Measurements from ENCODE around the gene ZNF488.

ZNF488 gene

DNA sequence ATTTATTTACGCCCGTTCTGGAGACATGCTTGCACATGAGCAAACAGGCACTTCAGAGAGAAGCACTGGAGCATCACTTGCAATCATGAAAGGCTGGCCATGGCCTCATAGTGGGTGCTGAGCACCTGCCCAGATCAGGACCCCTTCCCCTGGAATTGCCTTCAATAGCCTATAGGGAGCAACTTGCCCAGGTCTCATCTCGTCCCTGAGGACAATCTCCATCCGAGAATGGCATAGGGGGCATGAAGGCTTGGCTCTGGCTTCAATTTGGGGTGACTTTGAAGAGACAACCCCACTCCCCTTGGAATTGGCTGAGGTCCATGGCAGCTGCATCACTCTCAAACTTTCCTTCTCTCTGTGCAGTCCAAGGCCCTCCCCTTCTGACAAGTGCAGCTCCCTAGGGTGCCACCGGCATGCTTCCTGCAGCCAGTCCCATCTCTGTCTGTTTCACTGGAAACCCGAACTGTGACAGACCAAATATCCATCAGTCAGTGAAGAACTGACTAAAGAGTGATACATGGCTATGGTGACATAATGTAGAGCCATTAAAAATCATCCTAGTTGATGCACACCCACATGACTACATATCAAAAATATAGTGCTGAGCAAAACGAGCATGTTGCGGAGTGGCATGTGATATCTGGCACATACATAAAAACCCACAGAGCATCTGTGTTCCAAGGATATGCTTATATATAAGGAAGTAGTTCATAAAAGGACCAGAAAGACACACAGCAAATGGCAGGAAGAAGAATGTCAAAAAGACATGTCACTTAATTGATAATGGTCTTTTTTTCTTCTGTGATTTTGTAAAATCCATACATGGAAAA is 49.4 kb downstream of the ZNF488 start:
- no peaks in the 10 kb centered on the region for H3K9me3 Mint-ChIP-seq
- H3K4me1 Mint-ChIP-seq (ENCODE audit: low read depth) = peaks cover 2% of the 10 kb centered on the region
- H3K27me3 Mint-ChIP-seq = peaks cover 5% of the 10 kb centered on the region
- no peaks in the 10 kb centered on the region for H3K36me3 Mint-ChIP-seq (ENCODE audit: low read depth)
- H3K4me3 Mint-ChIP-seq = no peak overlapping the region
- no peak overlapping the region for H3K27ac Mint-ChIP-seq
- intact Hi-C loops (cut with micrococcal nuclease) = no loop called here

DNA sequence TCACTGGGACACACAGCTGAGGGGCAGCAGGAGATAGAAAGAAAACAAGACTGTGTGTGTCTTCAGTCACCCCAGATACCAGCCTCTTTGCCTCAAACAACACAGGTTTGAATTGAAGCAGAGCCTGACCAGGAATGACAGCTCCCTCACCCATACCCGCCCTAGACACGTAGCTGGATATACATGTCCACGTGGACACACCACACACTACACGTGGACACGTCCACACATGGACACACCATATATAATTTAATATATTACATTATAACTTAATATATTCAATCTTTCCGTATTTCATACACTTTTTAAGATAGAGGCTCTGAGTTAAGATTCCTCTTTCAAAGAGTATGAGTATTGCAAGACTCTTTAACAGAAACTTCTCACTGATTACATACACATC is 50.6 kb downstream of the ZNF488 start:
- no peaks in the 10 kb centered on the region for H3K4me1 Mint-ChIP-seq (ENCODE audit: low read depth)
- no peaks in the 10 kb centered on the region for H3K36me3 Mint-ChIP-seq (ENCODE audit: low read depth)
- H3K27ac Mint-ChIP-seq = no peak overlapping the region
- no peak overlapping the region for H3K4me3 Mint-ChIP-seq
- peaks cover 4% of the 10 kb centered on the region for H3K9me3 Mint-ChIP-seq
- intact Hi-C loops (cut with micrococcal nuclease) = no loop called here
- peaks cover 2% of the 10 kb centered on the region for H3K27me3 Mint-ChIP-seq

DNA sequence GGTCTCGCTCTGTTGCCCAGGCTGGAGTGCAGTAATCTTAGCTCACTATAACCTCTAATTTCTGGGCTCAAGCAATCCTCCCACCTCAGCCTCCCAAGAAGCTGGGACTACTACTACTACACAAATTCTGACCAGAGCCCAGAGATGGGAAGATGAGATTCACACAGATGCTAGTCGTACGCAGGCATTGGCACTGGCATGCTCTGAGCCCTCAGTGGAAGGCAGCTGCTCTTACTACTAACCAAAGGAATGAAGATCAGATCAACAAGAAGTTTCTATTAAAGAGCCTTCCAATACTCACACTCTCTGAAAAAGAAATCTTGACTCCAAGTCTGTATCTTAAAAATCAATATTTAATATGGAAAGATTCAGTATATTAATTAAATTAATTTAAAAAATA is 51.1 kb downstream of the ZNF488 start:
- peaks cover 9% of the 10 kb centered on the region for H3K9me3 Mint-ChIP-seq
- H3K27me3 Mint-ChIP-seq = peaks cover 2% of the 10 kb centered on the region
- no peak overlapping the region for H3K4me3 Mint-ChIP-seq
- no peaks in the 10 kb centered on the region for H3K4me1 Mint-ChIP-seq (ENCODE audit: low read depth)
- no peak overlapping the region for H3K27ac Mint-ChIP-seq
- no peaks in the 10 kb centered on the region for H3K36me3 Mint-ChIP-seq (ENCODE audit: low read depth)
- intact Hi-C loops (cut with micrococcal nuclease) = no loop called here

- Mint-ChIP-seq H3K9me3 (peaks cover 12% of the 10 kb centered on the region), H3K36me3 (ENCODE audit: low read depth) (no peaks in the 10 kb centered on the region), H3K4me3 (no peak overlapping the region), H3K27me3 (peaks cover 2% of the 10 kb centered on the region), H3K27ac (no peak overlapping the region), H3K4me1 (ENCODE audit: low read depth) (no peaks in the 10 kb centered on the region)
- intact Hi-C loops (cut with micrococcal nuclease) = no loop called here
Observed at GRCh38 chr10:47332371-47332770, 51.7 kb downstream of the ZNF488 start.

DNA sequence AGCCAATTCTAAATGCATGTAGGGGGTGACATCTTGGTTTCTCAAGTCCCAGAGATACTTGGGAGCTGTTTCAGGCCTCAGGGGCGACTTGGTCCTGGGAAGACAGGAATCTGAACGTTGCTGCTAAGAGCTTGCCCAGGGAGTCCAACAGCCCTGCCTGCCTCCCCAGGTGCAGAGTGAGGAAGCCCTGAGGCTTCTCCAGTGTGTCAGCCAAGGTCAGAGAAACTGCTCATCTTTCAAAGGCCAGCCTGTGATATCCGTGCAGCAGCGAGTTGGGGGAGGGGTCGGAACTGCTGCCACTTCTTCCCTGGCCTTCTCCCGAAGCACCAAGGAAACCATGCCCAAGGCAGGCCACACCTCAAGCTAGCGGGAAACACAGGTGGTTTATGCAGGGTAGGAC is 52.1 kb downstream of the ZNF488 start:
- peaks cover 12% of the 10 kb centered on the region for H3K9me3 Mint-ChIP-seq
- intact Hi-C loops (cut with micrococcal nuclease) = no loop called here

GRCh38 chr10:47331491-47331890 is 52.6 kb downstream of the ZNF488 start:
- peaks cover 12% of the 10 kb centered on the region for H3K9me3 Mint-ChIP-seq
- no peaks in the 10 kb centered on the region for H3K4me1 Mint-ChIP-seq (ENCODE audit: low read depth)
- intact Hi-C loops (cut with micrococcal nuclease) = no loop called here
- H3K36me3 Mint-ChIP-seq (ENCODE audit: low read depth) = no peaks in the 10 kb centered on the region
- H3K27ac Mint-ChIP-seq = no peak overlapping the region
- H3K4me3 Mint-ChIP-seq = no peak overlapping the region
- H3K27me3 Mint-ChIP-seq = peaks cover 2% of the 10 kb centered on the region

More for the DNA sequence above, 52.1 kb downstream of the ZNF488 start:
- H3K27me3 Mint-ChIP-seq = peaks cover 2% of the 10 kb centered on the region
- H3K36me3 Mint-ChIP-seq (ENCODE audit: low read depth) = no peaks in the 10 kb centered on the region
- no peak overlapping the region for H3K27ac Mint-ChIP-seq
- no peaks in the 10 kb centered on the region for H3K4me1 Mint-ChIP-seq (ENCODE audit: low read depth)
- H3K4me3 Mint-ChIP-seq = no peak overlapping the region

GRCh38 chr10:47330804-47331203 is 53.3 kb downstream of the ZNF488 start:
- Mint-ChIP-seq H3K27ac (no peak overlapping the region), H3K4me1 (ENCODE audit: low read depth) (no peaks in the 10 kb centered on the region), H3K36me3 (ENCODE audit: low read depth) (no peaks in the 10 kb centered on the region), H3K9me3 (peaks cover 12% of the 10 kb centered on the region), H3K4me3 (no peak overlapping the region), H3K27me3 (peaks cover 2% of the 10 kb centered on the region)
- intact Hi-C loops (cut with micrococcal nuclease) = no loop called here

DNA sequence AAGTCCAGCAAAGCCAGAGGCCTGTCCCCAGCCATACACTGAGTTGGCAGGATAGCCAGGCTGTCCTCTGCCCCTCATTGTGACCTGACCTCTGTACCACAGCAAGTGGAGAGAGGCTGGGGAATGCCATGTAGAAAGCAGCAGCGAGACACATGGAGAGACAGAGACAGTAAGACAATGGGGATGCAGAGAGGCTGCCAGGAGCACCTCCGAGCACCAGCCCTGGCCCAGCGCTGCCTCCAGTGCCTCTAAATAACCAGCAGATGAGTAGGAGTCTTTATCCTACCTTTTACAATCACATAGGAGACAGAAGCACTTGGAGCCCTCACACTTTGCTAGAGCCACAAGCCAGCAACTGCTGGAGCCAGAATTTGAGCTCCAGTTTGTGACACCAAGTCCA is 53.7 kb downstream of the ZNF488 start:
- intact Hi-C loops (cut with micrococcal nuclease) = no loop called here
- no peaks in the 10 kb centered on the region for H3K36me3 Mint-ChIP-seq (ENCODE audit: low read depth)
- H3K27me3 Mint-ChIP-seq = peaks cover 2% of the 10 kb centered on the region
- peaks cover 12% of the 10 kb centered on the region for H3K9me3 Mint-ChIP-seq
- H3K4me3 Mint-ChIP-seq = no peak overlapping the region
- no peak overlapping the region for H3K27ac Mint-ChIP-seq
- H3K4me1 Mint-ChIP-seq (ENCODE audit: low read depth) = no peaks in the 10 kb centered on the region

- intact Hi-C loops (cut with micrococcal nuclease) = no loop called here
- H3K36me3 Mint-ChIP-seq (ENCODE audit: low read depth) = no peaks in the 10 kb centered on the region
- no peak overlapping the region for H3K27ac Mint-ChIP-seq
- no peak overlapping the region for H3K4me3 Mint-ChIP-seq
- H3K4me1 Mint-ChIP-seq (ENCODE audit: low read depth) = no peaks in the 10 kb centered on the region
- H3K9me3 Mint-ChIP-seq = peaks cover 12% of the 10 kb centered on the region
- peaks cover 2% of the 10 kb centered on the region for H3K27me3 Mint-ChIP-seq
Observed at GRCh38 chr10:47329855-47330254, 54.2 kb downstream of the ZNF488 start.

DNA sequence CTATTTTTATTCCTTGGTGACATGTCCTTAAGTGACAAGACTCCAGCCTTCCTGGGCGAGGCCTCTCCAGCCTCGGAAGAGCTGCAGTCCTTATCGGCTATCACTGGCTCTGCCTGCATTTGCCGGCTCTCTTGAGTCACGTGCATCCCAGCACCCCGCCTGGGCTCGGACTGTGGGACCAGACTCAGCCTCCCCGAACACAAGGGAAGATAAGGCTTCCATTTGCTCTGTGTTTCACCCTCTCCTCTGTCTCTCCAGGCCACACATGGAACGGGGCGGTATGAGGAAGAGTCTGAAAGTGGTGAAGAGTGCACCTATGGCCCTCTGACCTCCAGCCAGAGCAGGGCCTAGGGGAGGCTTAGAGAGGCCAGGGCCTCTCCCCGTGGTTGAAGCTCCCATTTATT is 57.2 kb downstream of the ZNF488 start:
- no peaks in the 10 kb centered on the region for H3K36me3 Mint-ChIP-seq (ENCODE audit: low read depth)
- no peaks in the 10 kb centered on the region for H3K27me3 Mint-ChIP-seq
- no peak overlapping the region for H3K4me3 Mint-ChIP-seq
- peaks cover 12% of the 10 kb centered on the region for H3K9me3 Mint-ChIP-seq
- H3K4me1 Mint-ChIP-seq (ENCODE audit: low read depth) = no peaks in the 10 kb centered on the region
- H3K27ac Mint-ChIP-seq = no peak overlapping the region
- intact Hi-C loops (cut with micrococcal nuclease) = no loop called here

GRCh38 chr10:47326306-47326926 is 57.7 kb downstream of the ZNF488 start:
- Mint-ChIP-seq H3K4me3 (no peak overlapping the region), H3K4me1 (ENCODE audit: low read depth) (no peaks in the 10 kb centered on the region), H3K27me3 (no peaks in the 10 kb centered on the region), H3K36me3 (ENCODE audit: low read depth) (no peaks in the 10 kb centered on the region), H3K9me3 (peaks cover 12% of the 10 kb centered on the region), H3K27ac (no peak overlapping the region)
- intact Hi-C loops (cut with micrococcal nuclease) = no loop called here

- Mint-ChIP-seq H3K9me3 (peaks cover 12% of the 10 kb centered on the region), H3K27ac (no peak overlapping the region), H3K36me3 (ENCODE audit: low read depth) (no peaks in the 10 kb centered on the region)
Observed at GRCh38 chr10:47325303-47326291, 58.5 kb downstream of the ZNF488 start.

GRCh38 chr10:47323636-47324296 is 60.3 kb downstream of the ZNF488 start:
- Mint-ChIP-seq H3K27ac (no peak overlapping the region), H3K9me3 (peaks cover 11% of the 10 kb centered on the region), H3K4me1 (ENCODE audit: low read depth) (no peaks in the 10 kb centered on the region), H3K36me3 (ENCODE audit: low read depth) (no peaks in the 10 kb centered on the region), H3K27me3 (peaks cover 3% of the 10 kb centered on the region), H3K4me3 (no peak overlapping the region)
- intact Hi-C loops (cut with micrococcal nuclease) = no loop called here

More at GRCh38 chr10:47325303-47326291, 58.5 kb downstream of the ZNF488 start:
- Mint-ChIP-seq H3K27me3 (peaks cover 3% of the 10 kb centered on the region), H3K4me3 (no peak overlapping the region), H3K4me1 (ENCODE audit: low read depth) (no peaks in the 10 kb centered on the region)
- intact Hi-C loops (cut with micrococcal nuclease) = no loop called here

Data from dendritic cell treated with granulocyte-macrophage colony-stimulating factor and Interleukin-4, amounts not matched to agents 40 ng/mL and 50 ng/mL, for 4 days (primary cell).